Keratinocyte (primary cell): ENCODE data around the gene DCAF6. TPM values are rescaled to one million over a fixed set of nuclear protein-coding genes. Genes with fewer than 3 reads are reported as not detected.

Experiments used
- DNase-seq: peaks from one replicate; pipeline ENCODE4 v3.0.0-alpha.2; 2011; ENCODE audit warnings: low read depth, missing footprints, low spot score
- FAIRE-seq: peaks from 2 replicates; lab custom pipeline; 2011; peaks lifted over from hg19 to GRCh38; lab: Jason Lieb, UNC
- H2AFZ ChIP-seq: 2 replicates; pipeline ENCODE4 v1.6.0; 2012; ENCODE audit warnings: low read length, control low read depth, inconsistent platforms; ENCODE audit not compliant: control insufficient read depth
- H3K27ac ChIP-seq: 2 replicates; pipeline ENCODE4 v1.5.1; 2011; ENCODE audit warnings: low read length; ENCODE audit not compliant: control insufficient read depth, insufficient read depth
- H3K27me3 ChIP-seq: 3 replicates; pipeline ENCODE4 v1.6.0; 2011; ENCODE audit warnings: low read length; ENCODE audit not compliant: control insufficient read depth, insufficient read depth; ENCODE audit errors: extremely low read depth
- H3K36me3 ChIP-seq, 2 experiments: 2 replicates in 1 of 2; 3 replicates in 1 of 2; pipeline ENCODE4 v1.5.1; 2011; ENCODE audit warnings: low read length in 2 of 2, mild to moderate bottlenecking in 1 of 2; ENCODE audit not compliant: control insufficient read depth in 2 of 2, insufficient read depth in 2 of 2; ENCODE audit errors: extremely low read depth in 1 of 2
- H3K4me1 ChIP-seq: 3 replicates; pipeline ENCODE4 v1.5.1; 2011; ENCODE audit warnings: low read length; ENCODE audit not compliant: control insufficient read depth, insufficient read depth; ENCODE audit errors: extremely low read depth
- H3K4me2 ChIP-seq: 3 replicates; pipeline ENCODE4 v1.6.0; 2011; ENCODE audit warnings: low read depth, low read length; ENCODE audit not compliant: control insufficient read depth, insufficient read depth; ENCODE audit errors: extremely low read depth
- H3K4me3 ChIP-seq, 3 experiments: fragments of 200-600 bp in 1 of 3; sonication (generic) in 1 of 3; 2 replicates in 2 of 3; 3 replicates in 1 of 3; pipeline ENCODE4 v1.5.1; 2011 to 2016; ENCODE audit warnings: low read length in 3 of 3, mild to moderate bottlenecking in 3 of 3, control low read depth in 2 of 3, inconsistent platforms in 1 of 3, low read depth in 1 of 3, mixed read lengths in 1 of 3, mixed run types in 1 of 3, moderate library complexity in 1 of 3; ENCODE audit not compliant: control insufficient read depth in 2 of 3, insufficient read depth in 2 of 3; ENCODE audit errors: extremely low read depth in 1 of 3
- H3K79me2 ChIP-seq: 2 replicates; pipeline ENCODE4 v1.6.0; 2012; ENCODE audit warnings: low read length; ENCODE audit not compliant: control insufficient read depth, insufficient read depth
- H3K9ac ChIP-seq: 3 replicates; pipeline ENCODE4 v1.6.0; 2011; ENCODE audit warnings: low read length; ENCODE audit not compliant: control insufficient read depth, insufficient read depth; ENCODE audit errors: extremely low read depth
- H3K9me1 ChIP-seq: 3 replicates; pipeline ENCODE4 v1.6.0; 2011; ENCODE audit warnings: low read length; ENCODE audit not compliant: control insufficient read depth, insufficient read depth; ENCODE audit errors: extremely low read depth
- H3K9me3 ChIP-seq: 2 replicates; pipeline ENCODE4 v1.5.1; 2012; ENCODE audit warnings: low read depth, low read length; ENCODE audit not compliant: control insufficient read depth
- H4K20me1 ChIP-seq: 3 replicates; pipeline ENCODE4 v1.6.0; 2011; ENCODE audit warnings: low read length; ENCODE audit not compliant: control insufficient read depth, insufficient read depth; ENCODE audit errors: extremely low read depth
- CTCF ChIP-seq, 3 experiments: IDR thresholded peaks in 1 of 3; conservative IDR thresholded peaks in 1 of 3; optimal IDR thresholded peaks in 1 of 3; 2 replicates in 2 of 3; 3 replicates in 1 of 3; pipeline versions ENCODE3 to v1.5.1; 2011; ENCODE audit warnings: low read length in 3 of 3, mild to moderate bottlenecking in 3 of 3, moderate library complexity in 2 of 3, control low read depth in 1 of 3, inconsistent platforms in 1 of 3; ENCODE audit not compliant: insufficient read depth in 2 of 3; ENCODE audit errors: extremely low read depth in 1 of 3
- EZH2 ChIP-seq: IDR thresholded peaks from one replicate; pipeline ENCODE4 v1.6.1; 2012; ENCODE audit warnings: inconsistent platforms, mild to moderate bottlenecking, low read length, moderate library complexity
- dilution Hi-C: fragments of 300-500 bp; cut with MboI; formaldehyde crosslinking; loops from one replicate; pipeline ENCODE4 v1.7.0; 2020; ENCODE audit warnings: low sequenced_read_pairs; ENCODE audit not compliant: extremely low pct_ligation_motif_present
- polyA plus RNA-seq, 5 experiments: library from polyadenylated mRNA; depleted of rRNA in 3 of 5; stranded (reverse) in 3 of 5; stranded (forward) in 1 of 5; unstranded in 1 of 5; fragments of >200 nt; gene quantifications; 1 replicate in 1 of 5; 2 replicates in 3 of 5; 3 replicates in 1 of 5; pipeline versions ENCODE4 v1.2.1 to v1.2.3, GENCODE V29; 2011 to 2012; ENCODE audit warnings: missing spikeins in 2 of 5, low read depth in 1 of 5, low replicate concordance in 1 of 5

Gene DCAF6
- polyA plus RNA-seq, 1 donor (not counting 4 experiments of a cell fraction or from before 2014, with no cell fraction given): 109 TPM

- H3K9me3 ChIP-seq: no peaks in the 10 kb centered on the region
- no peaks in the 10 kb centered on the region for H3K79me2 ChIP-seq
- H3K4me2 ChIP-seq: no peak overlapping the region
- TF ChIP-seq EZH2 (no peak), CTCF (optimal IDR thresholded peaks at IDR 0.05 in 1 of 3, IDR thresholded peaks at IDR 0.05 in 1 of 3, conservative IDR thresholded peaks at IDR 0.05 in 1 of 3; ENCODE audit: extremely low read depth in 1 of 3, insufficient read depth in 2 of 3, low read length in 3 of 3) (no peak)
- dilution Hi-C loops: no loop called here
- no peak overlapping the region for H2AFZ ChIP-seq
- FAIRE-seq (no peak), DNase-seq (no peak)
- H3K9ac ChIP-seq: no peak overlapping the region
- peaks cover 3 to 17% of the 10 kb centered on the region in 2 experiments for H3K36me3 ChIP-seq
- H3K4me1 ChIP-seq: no peaks in the 10 kb centered on the region
- H3K27me3 ChIP-seq: no peaks in the 10 kb centered on the region
- H4K20me1 ChIP-seq: no peaks in the 10 kb centered on the region
- H3K27ac ChIP-seq: no peak overlapping the region
- H3K9me1 ChIP-seq: no peaks in the 10 kb centered on the region
- no peak overlapping the region for H3K4me3 ChIP-seq
Measured at GRCh38 chr1:168069384-168069783, 132.9 kb downstream of the DCAF6 start.

- dilution Hi-C loops: no loop called here
- TF ChIP-seq EZH2 (no peak), CTCF (optimal IDR thresholded peaks at IDR 0.05 in 1 of 3, IDR thresholded peaks at IDR 0.05 in 1 of 3, conservative IDR thresholded peaks at IDR 0.05 in 1 of 3; ENCODE audit: extremely low read depth in 1 of 3, insufficient read depth in 2 of 3, low read length in 3 of 3) (no peak)
- H3K27ac ChIP-seq: peak overlapping the region; percentile 10
- H3K9me1 ChIP-seq: peaks cover 4% of the 10 kb centered on the region
- no peaks in the 10 kb centered on the region for H3K9me3 ChIP-seq
- FAIRE-seq: peak; percentile 23
- peaks cover 8 to 12% of the 10 kb centered on the region in 2 experiments for H3K36me3 ChIP-seq
- no peak overlapping the region for H3K9ac ChIP-seq
- peaks cover 30% of the 10 kb centered on the region for H3K4me1 ChIP-seq
- no peak overlapping the region for H2AFZ ChIP-seq
- no peak for DNase-seq
- no peak overlapping the region for H3K4me2 ChIP-seq
- no peaks in the 10 kb centered on the region for H4K20me1 ChIP-seq
- H3K79me2 ChIP-seq: no peaks in the 10 kb centered on the region
- H3K4me3 ChIP-seq: no peak overlapping the region
- no peaks in the 10 kb centered on the region for H3K27me3 ChIP-seq
Measured at GRCh38 chr1:168079761-168080160, 143.3 kb downstream of the DCAF6 start.
